ENCODE results near the gene SEMA3B.
"Not testable (repeated sequence)": the region's sequence is repeated elsewhere in the genome, so short reads cannot be mapped to it uniquely, and the experiment has no call there.

SEMA3B gene

DNA sequence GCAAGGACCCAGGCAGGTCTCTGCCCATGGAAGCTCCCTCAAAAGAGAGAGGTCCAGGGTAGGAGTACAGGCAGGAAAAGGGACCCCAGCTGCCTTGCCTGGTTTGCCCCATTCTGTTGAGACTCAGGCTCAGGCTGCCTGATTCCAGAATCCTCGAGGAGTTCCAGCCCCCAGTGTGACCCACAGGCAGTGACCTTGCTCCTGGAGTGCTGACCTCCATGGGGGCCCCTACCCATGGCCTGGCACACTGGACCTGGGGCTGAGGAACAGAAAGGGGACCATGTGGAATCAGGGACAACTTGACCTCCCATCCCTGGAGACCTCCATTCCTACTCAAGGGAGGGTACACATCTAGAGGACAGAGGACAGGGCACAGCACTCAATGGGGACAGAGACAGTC lies 3.4 kb upstream of the SEMA3B start:
- H3K4me1 ChIP-seq (ENCODE audit: control insufficient read depth, insufficient read depth, low read length): peaks cover 85% of the 10 kb centered on the region
- H3K4me3 ChIP-seq (ENCODE audit: low read length in 2 of 2): peak overlapping the region in 1 of 2 donors; percentile 55
- peak overlapping the region; percentile 51 to 83 for H3K9ac ChIP-seq (ENCODE audit: low read length in 2 of 2)
- no peaks in the 10 kb centered on the region for H3K36me3 ChIP-seq (ENCODE audit: control insufficient read depth in 2 of 2, insufficient read depth in 2 of 2, low read length in 2 of 2)
- H3K27me3 ChIP-seq (ENCODE audit: control insufficient read depth in 1 of 2, insufficient read depth in 2 of 2, low read length in 2 of 2): no peaks in the 10 kb centered on the region
- H3K9me3 ChIP-seq (ENCODE audit: control insufficient read depth in 2 of 2, low read length in 2 of 2): no peaks in the 10 kb centered on the region
- peak overlapping the region; percentile 96 for H3K27ac ChIP-seq (ENCODE audit: low read length)

DNA sequence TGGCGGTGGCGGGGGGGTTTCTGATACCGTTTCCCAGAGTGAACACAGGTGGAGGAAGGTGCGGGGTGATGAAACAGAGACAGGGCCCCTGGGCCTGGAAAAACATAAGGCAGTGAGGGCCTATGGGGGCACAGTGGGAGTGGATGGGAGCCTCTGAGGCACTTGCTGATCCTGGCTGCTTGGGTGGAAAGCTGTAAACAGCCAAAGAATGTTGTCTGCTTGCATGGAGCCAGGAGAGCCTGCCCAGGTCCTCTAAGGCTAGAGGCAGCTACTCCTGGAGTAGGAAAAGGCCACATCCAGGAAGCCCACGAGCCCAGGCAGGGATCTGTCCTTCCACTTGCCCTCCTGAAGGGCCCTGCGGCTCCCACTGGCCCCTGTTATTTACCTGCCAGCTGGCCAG lies 2.9 kb upstream of the SEMA3B start:
- Histone ChIP-seq H3K4me1 (ENCODE audit: control insufficient read depth, insufficient read depth, low read length) (peaks cover 83% of the 10 kb centered on the region), H3K36me3 (ENCODE audit: control insufficient read depth in 2 of 2, insufficient read depth in 2 of 2, low read length in 2 of 2) (no peaks in the 10 kb centered on the region), H3K27me3 (ENCODE audit: control insufficient read depth in 1 of 2, insufficient read depth in 2 of 2, low read length in 2 of 2) (no peaks in the 10 kb centered on the region), H3K9me3 (ENCODE audit: control insufficient read depth in 2 of 2, low read length in 2 of 2) (no peaks in the 10 kb centered on the region), H3K27ac (ENCODE audit: low read length) (peak overlapping the region; percentile 96), H3K4me3 (ENCODE audit: low read length in 2 of 2) (peak overlapping the region in 1 of 2 donors; percentile 78), H3K9ac (ENCODE audit: low read length in 2 of 2) (peak overlapping the region; percentile 83 to 87)

GRCh38 chr3:50266836-50267235 lies 2.1 kb upstream of the SEMA3B start:
- Histone ChIP-seq H3K9me3 (ENCODE audit: control insufficient read depth in 2 of 2, low read length in 2 of 2) (no peaks in the 10 kb centered on the region), H3K4me3 (ENCODE audit: low read length in 2 of 2) (peak overlapping the region; percentile 62 to 78), H3K27ac (ENCODE audit: low read length) (peak overlapping the region; percentile 96), H3K27me3 (ENCODE audit: control insufficient read depth in 1 of 2, insufficient read depth in 2 of 2, low read length in 2 of 2) (no peaks in the 10 kb centered on the region), H3K4me1 (ENCODE audit: control insufficient read depth, insufficient read depth, low read length) (peaks cover 75% of the 10 kb centered on the region), H3K9ac (ENCODE audit: low read length in 2 of 2) (peak overlapping the region; percentile 83 to 87), H3K36me3 (ENCODE audit: control insufficient read depth in 2 of 2, insufficient read depth in 2 of 2, low read length in 2 of 2) (no peaks in the 10 kb centered on the region)

DNA sequence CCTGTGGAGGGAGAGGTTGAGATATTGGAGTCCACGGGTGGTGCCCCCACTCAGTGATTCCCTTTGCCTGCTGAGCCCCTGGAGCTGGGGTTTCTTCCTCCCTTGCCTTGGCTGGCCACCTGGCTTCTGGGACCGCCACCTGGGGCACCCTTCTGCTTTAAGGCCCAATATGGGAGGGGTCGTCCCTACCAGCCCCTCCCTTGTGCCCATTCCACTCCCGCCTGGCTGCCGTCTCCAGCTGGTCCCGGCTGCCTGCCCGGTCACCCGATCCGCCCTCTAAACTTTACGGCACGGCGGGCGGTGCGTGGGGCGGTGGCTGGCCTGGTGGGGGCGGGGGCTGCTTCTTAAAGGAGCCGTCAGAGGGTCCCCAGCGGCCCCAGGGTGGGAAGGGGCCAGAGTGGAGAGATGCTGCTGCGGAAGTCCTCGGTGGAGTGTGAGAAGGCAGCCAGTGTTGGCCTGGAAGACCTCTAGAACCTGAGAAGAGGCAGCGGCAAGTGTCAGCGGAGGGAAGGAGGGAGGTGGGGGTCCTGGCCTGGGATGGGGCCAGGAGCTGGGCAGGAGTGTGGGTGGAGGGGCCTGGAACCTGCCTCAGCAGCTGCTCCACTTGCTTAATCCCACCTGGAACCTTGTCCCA lies 1.6 kb upstream of the SEMA3B start:
- no peaks in the 10 kb centered on the region for H3K27me3 ChIP-seq (ENCODE audit: control insufficient read depth in 1 of 2, insufficient read depth in 2 of 2, low read length in 2 of 2)

DNA sequence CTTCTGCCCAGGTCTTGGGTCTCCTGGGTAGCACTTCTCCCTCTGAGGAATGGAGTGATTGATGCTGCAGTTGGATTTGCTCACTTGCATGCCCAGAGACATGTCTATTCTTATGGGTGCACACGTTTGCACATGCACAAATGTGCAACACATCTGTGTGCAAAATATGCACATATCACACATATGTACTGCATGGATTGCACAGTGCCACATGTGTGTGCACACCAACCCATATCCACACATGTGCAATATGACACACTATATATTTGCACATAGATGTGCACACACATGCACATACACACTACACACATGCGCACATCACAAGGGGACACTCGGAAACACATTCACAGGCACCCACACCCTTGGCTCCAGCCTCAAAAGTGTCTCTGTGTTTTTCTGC lies 671 bp upstream of the SEMA3B start:
- no peaks in the 10 kb centered on the region for H3K9me3 ChIP-seq (ENCODE audit: control insufficient read depth in 2 of 2, low read length in 2 of 2)
- H3K36me3 ChIP-seq (ENCODE audit: control insufficient read depth in 2 of 2, insufficient read depth in 2 of 2, low read length in 2 of 2): no peaks in the 10 kb centered on the region
- peak overlapping the region; percentile 96 for H3K27ac ChIP-seq (ENCODE audit: low read length)
- H3K9ac ChIP-seq (ENCODE audit: low read length in 2 of 2): peak overlapping the region in 1 of 2 donors; percentile 87
- peaks cover 0 to 3% of the 10 kb centered on the region in 2 donors for H3K27me3 ChIP-seq (ENCODE audit: control insufficient read depth in 1 of 2, insufficient read depth in 2 of 2, low read length in 2 of 2)
- peak overlapping the region; percentile 62 to 78 for H3K4me3 ChIP-seq (ENCODE audit: low read length in 2 of 2)
- peaks cover 74% of the 10 kb centered on the region for H3K4me1 ChIP-seq (ENCODE audit: control insufficient read depth, insufficient read depth, low read length)

More for the DNA sequence above, 1.6 kb upstream of the SEMA3B start:
- H3K27ac ChIP-seq (ENCODE audit: low read length): peak overlapping the region; percentile 96
- H3K36me3 ChIP-seq (ENCODE audit: control insufficient read depth in 2 of 2, insufficient read depth in 2 of 2, low read length in 2 of 2): no peaks in the 10 kb centered on the region
- peak overlapping the region; percentile 83 to 87 for H3K9ac ChIP-seq (ENCODE audit: low read length in 2 of 2)
- H3K9me3 ChIP-seq (ENCODE audit: control insufficient read depth in 2 of 2, low read length in 2 of 2): no peaks in the 10 kb centered on the region
- H3K4me3 ChIP-seq (ENCODE audit: low read length in 2 of 2): peak overlapping the region; percentile 62 to 78
- H3K4me1 ChIP-seq (ENCODE audit: control insufficient read depth, insufficient read depth, low read length): peaks cover 74% of the 10 kb centered on the region

- peaks cover under 1 to 12% of the 10 kb centered on the region in 2 donors for H3K27me3 ChIP-seq (ENCODE audit: control insufficient read depth in 1 of 2, insufficient read depth in 2 of 2, low read length in 2 of 2)
- H3K9me3 ChIP-seq (ENCODE audit: control insufficient read depth in 2 of 2, low read length in 2 of 2): no peaks in the 10 kb centered on the region
- peaks cover 70% of the 10 kb centered on the region for H3K4me1 ChIP-seq (ENCODE audit: control insufficient read depth, insufficient read depth, low read length)
- peak overlapping the region in 1 of 2 donors; percentile 78 for H3K4me3 ChIP-seq (ENCODE audit: low read length in 2 of 2)
- peak overlapping the region; percentile 37 for H3K27ac ChIP-seq (ENCODE audit: low read length)
- H3K9ac ChIP-seq (ENCODE audit: low read length in 2 of 2): peak overlapping the region in 1 of 2 donors; percentile 47
- no peaks in the 10 kb centered on the region for H3K36me3 ChIP-seq (ENCODE audit: control insufficient read depth in 2 of 2, insufficient read depth in 2 of 2, low read length in 2 of 2)
Measured at GRCh38 chr3:50269460-50269859, 513 bp downstream of the SEMA3B start.

DNA sequence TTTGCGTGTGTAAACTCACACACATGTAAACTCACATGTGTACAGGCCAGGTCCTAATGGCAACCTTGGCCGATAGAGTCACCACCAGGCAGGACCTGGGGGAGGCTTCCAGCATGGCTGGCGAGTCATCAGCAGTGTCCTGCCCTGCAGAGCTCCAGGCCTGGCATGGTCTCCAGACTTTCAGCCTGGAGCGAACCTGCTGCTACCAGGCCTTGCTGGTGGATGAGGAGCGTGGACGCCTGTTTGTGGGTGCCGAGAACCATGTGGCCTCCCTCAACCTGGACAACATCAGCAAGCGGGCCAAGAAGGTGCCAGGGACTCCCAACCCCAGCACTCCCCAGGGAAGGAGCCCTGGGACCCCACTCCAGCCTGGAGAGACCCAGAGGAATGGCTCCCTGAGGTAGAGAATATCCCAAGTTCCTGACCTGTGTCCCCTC lies 1.0 kb downstream of the SEMA3B start:
- peak overlapping the region; percentile 37 for H3K27ac ChIP-seq (ENCODE audit: low read length)
- H3K4me1 ChIP-seq (ENCODE audit: control insufficient read depth, insufficient read depth, low read length): peaks cover 67% of the 10 kb centered on the region
- no peaks in the 10 kb centered on the region for H3K9me3 ChIP-seq (ENCODE audit: control insufficient read depth in 2 of 2, low read length in 2 of 2)
- peak overlapping the region in 1 of 2 donors; percentile 13 for H3K9ac ChIP-seq (ENCODE audit: low read length in 2 of 2)
- peak overlapping the region in 1 of 2 donors; percentile 78 for H3K4me3 ChIP-seq (ENCODE audit: low read length in 2 of 2)
- no peaks in the 10 kb centered on the region for H3K36me3 ChIP-seq (ENCODE audit: control insufficient read depth in 2 of 2, insufficient read depth in 2 of 2, low read length in 2 of 2)
- peaks cover 3 to 18% of the 10 kb centered on the region in 2 donors for H3K27me3 ChIP-seq (ENCODE audit: control insufficient read depth in 1 of 2, insufficient read depth in 2 of 2, low read length in 2 of 2)

GRCh38 chr3:50270422-50271224 lies 1.7 kb downstream of the SEMA3B start:
- peaks cover 62% of the 10 kb centered on the region for H3K4me1 ChIP-seq (ENCODE audit: control insufficient read depth, insufficient read depth, low read length)
- H3K27ac ChIP-seq (ENCODE audit: low read length): no peak overlapping the region
- peak overlapping the region in 1 of 2 donors; percentile 78 for H3K4me3 ChIP-seq (ENCODE audit: low read length in 2 of 2)
- H3K27me3 ChIP-seq (ENCODE audit: control insufficient read depth in 1 of 2, insufficient read depth in 2 of 2, low read length in 2 of 2): peaks cover 5 to 20% of the 10 kb centered on the region in 2 donors
- H3K9me3 ChIP-seq (ENCODE audit: control insufficient read depth in 2 of 2, low read length in 2 of 2): no peaks in the 10 kb centered on the region
- no peaks in the 10 kb centered on the region for H3K36me3 ChIP-seq (ENCODE audit: control insufficient read depth in 2 of 2, insufficient read depth in 2 of 2, low read length in 2 of 2)
- H3K9ac ChIP-seq (ENCODE audit: low read length in 2 of 2): no peak overlapping the region

GRCh38 chr3:50271314-50271936 lies 2.5 kb downstream of the SEMA3B start:
- H3K9ac ChIP-seq (ENCODE audit: low read length in 2 of 2): no peak overlapping the region
- H3K9me3 ChIP-seq (ENCODE audit: control insufficient read depth in 2 of 2, low read length in 2 of 2): no peaks in the 10 kb centered on the region
- H3K4me3 ChIP-seq (ENCODE audit: low read length in 2 of 2): no peak overlapping the region
- no peaks in the 10 kb centered on the region for H3K36me3 ChIP-seq (ENCODE audit: control insufficient read depth in 2 of 2, insufficient read depth in 2 of 2, low read length in 2 of 2)
- no peak overlapping the region for H3K27ac ChIP-seq (ENCODE audit: low read length)
- H3K27me3 ChIP-seq (ENCODE audit: control insufficient read depth in 1 of 2, insufficient read depth in 2 of 2, low read length in 2 of 2): peaks cover 5 to 20% of the 10 kb centered on the region in 2 donors
- peaks cover 54% of the 10 kb centered on the region for H3K4me1 ChIP-seq (ENCODE audit: control insufficient read depth, insufficient read depth, low read length)

- Histone ChIP-seq H3K4me1 (ENCODE audit: control insufficient read depth, insufficient read depth, low read length) (peaks cover 43% of the 10 kb centered on the region), H3K27me3 (ENCODE audit: control insufficient read depth in 1 of 2, insufficient read depth in 2 of 2, low read length in 2 of 2) (peaks cover 5 to 20% of the 10 kb centered on the region in 2 donors)
- not testable (repeated sequence) for H3K9me3 ChIP-seq (ENCODE audit: control insufficient read depth in 2 of 2, low read length in 2 of 2); H3K36me3 ChIP-seq (ENCODE audit: control insufficient read depth in 2 of 2, insufficient read depth in 2 of 2, low read length in 2 of 2); H3K27ac ChIP-seq (ENCODE audit: low read length); H3K4me3 ChIP-seq (ENCODE audit: low read length in 2 of 2); H3K9ac ChIP-seq (ENCODE audit: low read length in 2 of 2)
Measured at GRCh38 chr3:50272538-50272910, 3.6 kb downstream of the SEMA3B start.

Measured in stomach smooth muscle (tissue), 2 donors.